OCI-LY1 (cell line): ENCODE measurements around the gene SRBD1.

Experiments used
- H2AFZ ChIP-seq: fragments of 200-600 bp; sonication (generic), shearing (Covaris generic); 2 replicates; pipeline ENCODE4 v1.6.0; 2014; ENCODE audit warnings: antibody characterized with exemption, mild to moderate bottlenecking, low read length
- H3F3A ChIP-seq: fragments of 200-600 bp; sonication (generic), shearing (Covaris generic); 2 replicates; pipeline ENCODE4 v1.6.0; 2014; ENCODE audit warnings: mild to moderate bottlenecking, antibody characterized with exemption, low read length, moderate library complexity; ENCODE audit not compliant: insufficient read depth
- H3K27ac ChIP-seq: fragments of 200-600 bp; sonication (generic); 2 replicates; pipeline ENCODE4 v1.5.1; 2014; ENCODE audit warnings: low read length, mixed run types, mild to moderate bottlenecking, low read depth; ENCODE audit not compliant: poor library complexity, severe bottlenecking
- H3K27me3 ChIP-seq: fragments of 200-600 bp; sonication (generic); 2 replicates; pipeline ENCODE4 v1.6.0; 2014; ENCODE audit warnings: antibody characterized with exemption, mild to moderate bottlenecking, low read length, moderate library complexity; ENCODE audit not compliant: insufficient read depth
- H3K36me3 ChIP-seq: fragments of 200-600 bp; sonication (generic); 2 replicates; pipeline ENCODE4 v1.6.1; 2014; ENCODE audit warnings: mild to moderate bottlenecking, antibody characterized with exemption, low read length, moderate library complexity, mixed read lengths; ENCODE audit not compliant: insufficient read depth
- H3K4me1 ChIP-seq: fragments of 200-600 bp; sonication (generic); 2 replicates; pipeline ENCODE4 v1.5.1; 2014; ENCODE audit warnings: mild to moderate bottlenecking, low read length, moderate library complexity; ENCODE audit not compliant: insufficient read depth, severe bottlenecking
- H3K4me2 ChIP-seq: fragments of 200-600 bp; sonication (generic), shearing (Covaris generic); 2 replicates; pipeline ENCODE4 v1.6.1; 2014; ENCODE audit warnings: low read length
- H3K4me3 ChIP-seq: fragments of 200-600 bp; sonication (generic); 2 replicates; pipeline ENCODE4 v1.5.1; 2014; ENCODE audit warnings: low read length, low read depth, mild to moderate bottlenecking, mixed read lengths; ENCODE audit not compliant: poor library complexity, severe bottlenecking
- H3K79me2 ChIP-seq: fragments of 200-600 bp; shearing (Covaris generic); 2 replicates; pipeline ENCODE4 v1.6.1; 2016; ENCODE audit warnings: mixed run types, low read length, mixed read lengths; ENCODE audit not compliant: insufficient read depth
- H3K9ac ChIP-seq: fragments of 200-600 bp; sonication (generic), shearing (Covaris generic); 2 replicates; pipeline ENCODE4 v1.6.1; 2014; ENCODE audit warnings: mild to moderate bottlenecking, low read length, mixed read lengths
- H3K9me2 ChIP-seq: fragments of 200-600 bp; sonication (generic), shearing (Covaris generic); 2 replicates; pipeline ENCODE4 v1.6.1; 2014; ENCODE audit warnings: low read depth, mild to moderate bottlenecking, low read length, mixed read lengths
- H3K9me3 ChIP-seq: fragments of 200-600 bp; shearing (Covaris generic); 2 replicates; pipeline ENCODE4 v1.6.1; 2014; ENCODE audit warnings: low read length, mixed read lengths
- H4K20me1 ChIP-seq: fragments of 200-600 bp; sonication (generic), shearing (Covaris generic); 2 replicates; pipeline ENCODE4 v1.6.0; 2016; ENCODE audit warnings: mild to moderate bottlenecking, low read length; ENCODE audit not compliant: insufficient read depth
- EZH2 ChIP-seq: fragments of 200-600 bp; sonication (generic), shearing (Covaris generic); IDR thresholded peaks from 2 replicates; pipeline ENCODE4 v1.8.0; 2017; ENCODE audit warnings: borderline replicate concordance, mixed run types, mild to moderate bottlenecking, antibody characterized with exemption, low read length, moderate library complexity, mixed read lengths
- TF ChIP-seq, protein P1 (sequence below): fragments of 200-600 bp; sonication (generic), shearing (Covaris generic); IDR thresholded peaks from 2 replicates; pipeline ENCODE4 v1.5.1; 2017; ENCODE audit warnings: mild to moderate bottlenecking, antibody characterized with exemption, low read length, moderate library complexity, mixed read lengths

The SRBD1 gene

DNA sequence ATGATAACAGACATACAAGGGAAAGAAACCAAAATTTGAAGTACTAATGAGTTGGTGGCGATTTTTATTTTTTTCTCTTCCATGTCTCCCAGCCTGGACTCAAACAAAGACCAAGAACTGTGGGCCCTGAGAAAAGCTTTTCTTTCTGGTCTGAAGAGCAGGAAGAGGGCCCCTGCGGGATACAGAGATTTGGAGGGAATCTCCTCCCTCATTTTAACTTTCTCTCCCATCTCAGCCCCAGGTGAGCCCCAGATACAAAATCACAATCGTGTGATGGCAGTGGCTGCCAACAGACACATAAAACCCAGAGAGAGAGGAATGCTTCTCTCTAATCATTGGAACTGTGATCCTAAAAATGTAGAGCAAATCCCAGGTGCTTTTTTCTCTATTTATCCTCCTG is 20.9 kb upstream of the SRBD1 start:
- no peak overlapping the region for H3K27ac ChIP-seq
- no peaks in the 10 kb centered on the region for H4K20me1 ChIP-seq
- no peak overlapping the region for H3K4me2 ChIP-seq
- no peaks in the 10 kb centered on the region for H3K9me3 ChIP-seq
- no peaks in the 10 kb centered on the region for H3K36me3 ChIP-seq
- H3K4me3 ChIP-seq = no peak overlapping the region
- H3K27me3 ChIP-seq = no peaks in the 10 kb centered on the region
- H3K9me2 ChIP-seq = no peaks in the 10 kb centered on the region
- no peak overlapping the region for H2AFZ ChIP-seq
- H3K9ac ChIP-seq = no peak overlapping the region
- H3K4me1 ChIP-seq = no peaks in the 10 kb centered on the region
- no peaks in the 10 kb centered on the region for H3K79me2 ChIP-seq
- TF ChIP-seq EZH2 = no peak
- TF ChIP-seq, protein P1, sequence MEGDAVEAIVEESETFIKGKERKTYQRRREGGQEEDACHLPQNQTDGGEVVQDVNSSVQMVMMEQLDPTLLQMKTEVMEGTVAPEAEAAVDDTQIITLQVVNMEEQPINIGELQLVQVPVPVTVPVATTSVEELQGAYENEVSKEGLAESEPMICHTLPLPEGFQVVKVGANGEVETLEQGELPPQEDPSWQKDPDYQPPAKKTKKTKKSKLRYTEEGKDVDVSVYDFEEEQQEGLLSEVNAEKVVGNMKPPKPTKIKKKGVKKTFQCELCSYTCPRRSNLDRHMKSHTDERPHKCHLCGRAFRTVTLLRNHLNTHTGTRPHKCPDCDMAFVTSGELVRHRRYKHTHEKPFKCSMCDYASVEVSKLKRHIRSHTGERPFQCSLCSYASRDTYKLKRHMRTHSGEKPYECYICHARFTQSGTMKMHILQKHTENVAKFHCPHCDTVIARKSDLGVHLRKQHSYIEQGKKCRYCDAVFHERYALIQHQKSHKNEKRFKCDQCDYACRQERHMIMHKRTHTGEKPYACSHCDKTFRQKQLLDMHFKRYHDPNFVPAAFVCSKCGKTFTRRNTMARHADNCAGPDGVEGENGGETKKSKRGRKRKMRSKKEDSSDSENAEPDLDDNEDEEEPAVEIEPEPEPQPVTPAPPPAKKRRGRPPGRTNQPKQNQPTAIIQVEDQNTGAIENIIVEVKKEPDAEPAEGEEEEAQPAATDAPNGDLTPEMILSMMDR = no peak
- H3F3A ChIP-seq = no peaks in the 10 kb centered on the region

DNA sequence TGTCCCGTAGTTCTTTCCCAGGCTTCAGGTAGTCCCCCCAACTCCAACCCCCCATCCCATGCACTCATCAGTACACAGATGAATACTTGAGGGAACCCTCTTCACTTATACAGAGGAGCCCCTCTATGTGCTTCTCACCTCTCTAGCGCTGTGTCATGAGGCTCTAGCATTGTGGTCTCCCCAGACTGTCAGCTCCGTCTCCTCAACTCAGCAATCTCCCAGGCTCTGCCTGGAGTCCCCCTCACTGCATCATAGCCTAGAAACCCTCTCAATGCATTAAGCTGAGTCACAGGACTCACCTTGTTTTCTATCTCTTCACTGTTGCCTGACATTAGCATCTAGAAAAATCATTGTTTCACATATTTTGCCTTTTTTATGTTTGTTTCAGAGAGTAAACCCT is 20.3 kb upstream of the SRBD1 start:
- Histone ChIP-seq H4K20me1 (no peaks in the 10 kb centered on the region), H3K4me3 (no peak overlapping the region), H3K27ac (no peak overlapping the region), H3F3A (no peaks in the 10 kb centered on the region), H3K36me3 (no peaks in the 10 kb centered on the region), H3K9me3 (no peaks in the 10 kb centered on the region), H2AFZ (no peak overlapping the region), H3K79me2 (no peaks in the 10 kb centered on the region), H3K9me2 (no peaks in the 10 kb centered on the region), H3K27me3 (no peaks in the 10 kb centered on the region), H3K4me1 (no peaks in the 10 kb centered on the region), H3K9ac (no peak overlapping the region), H3K4me2 (no peak overlapping the region)
- TF ChIP-seq EZH2 = no peak
- TF ChIP-seq, protein P1 = no peak

DNA sequence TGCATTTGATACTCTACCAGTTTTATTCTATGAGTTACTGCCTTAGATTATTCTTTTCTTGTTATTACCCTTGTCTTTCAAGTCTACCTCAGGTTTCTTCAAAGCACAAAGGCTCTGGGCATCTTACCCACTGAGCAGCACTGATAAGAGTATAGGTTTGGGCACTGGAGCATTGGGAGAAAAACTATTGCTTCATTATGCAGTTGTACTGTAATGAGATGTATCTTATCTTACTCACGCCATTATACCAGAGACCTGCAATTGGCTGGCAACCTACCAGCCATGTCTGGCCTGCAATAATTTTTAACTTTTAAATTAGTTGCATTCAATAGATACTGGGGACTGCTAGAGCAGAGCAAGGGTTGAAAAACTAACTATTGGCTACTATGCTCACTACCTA is 18.9 kb upstream of the SRBD1 start:
- no peak overlapping the region for H3K27ac ChIP-seq
- H3K4me2 ChIP-seq = no peak overlapping the region
- no peaks in the 10 kb centered on the region for H3K9me3 ChIP-seq
- H3F3A ChIP-seq = no peaks in the 10 kb centered on the region
- no peaks in the 10 kb centered on the region for H4K20me1 ChIP-seq
- TF ChIP-seq EZH2 = no peak
- TF ChIP-seq, protein P1 = no peak
- no peaks in the 10 kb centered on the region for H3K79me2 ChIP-seq
- H3K36me3 ChIP-seq = no peaks in the 10 kb centered on the region
- no peaks in the 10 kb centered on the region for H3K9me2 ChIP-seq
- H3K4me1 ChIP-seq = no peaks in the 10 kb centered on the region
- no peak overlapping the region for H3K4me3 ChIP-seq
- no peaks in the 10 kb centered on the region for H3K27me3 ChIP-seq
- H3K9ac ChIP-seq = no peak overlapping the region
- no peak overlapping the region for H2AFZ ChIP-seq
